Eye (tissue), 1 donor: Measurements from ENCODE around the gene CLSTN1.
A peak's percentile ranks its signal among the peaks of the same experiment; 100 is the strongest.

Experiments used
- DNase-seq: peaks from one replicate; pipeline ENCODE4 v3.0.0-alpha.2; 2015

The CLSTN1 gene

GRCh38 chr1:9823943-9824701 is at the start of gene CLSTN1:
CLSTN1 (minus strand) TSS chr1:9823965; CDS start chr1:9823733, 232 bp downstream.
- DNase-seq = peak; percentile 96

DNA sequence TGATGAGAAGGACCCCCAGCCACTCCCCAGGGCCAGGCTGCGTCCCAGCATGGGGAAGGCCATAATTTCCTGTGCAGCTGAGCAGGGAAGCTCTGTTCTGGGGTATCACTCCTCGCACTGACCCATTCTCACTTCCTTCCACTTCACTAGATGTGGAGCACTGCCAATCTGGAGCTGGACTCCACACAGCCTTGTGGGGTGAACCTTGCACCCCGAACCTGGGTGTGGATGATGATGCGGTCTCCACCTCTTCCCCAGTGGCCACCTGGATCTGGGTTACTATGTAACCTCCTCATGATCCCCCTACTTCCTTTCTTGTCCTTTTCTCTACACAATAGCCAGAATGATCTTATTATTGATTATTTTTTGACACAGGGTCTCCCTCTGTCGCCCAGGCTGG is 49.6 kb upstream of the CLSTN1 start:
- DNase-seq = no peak

DNA sequence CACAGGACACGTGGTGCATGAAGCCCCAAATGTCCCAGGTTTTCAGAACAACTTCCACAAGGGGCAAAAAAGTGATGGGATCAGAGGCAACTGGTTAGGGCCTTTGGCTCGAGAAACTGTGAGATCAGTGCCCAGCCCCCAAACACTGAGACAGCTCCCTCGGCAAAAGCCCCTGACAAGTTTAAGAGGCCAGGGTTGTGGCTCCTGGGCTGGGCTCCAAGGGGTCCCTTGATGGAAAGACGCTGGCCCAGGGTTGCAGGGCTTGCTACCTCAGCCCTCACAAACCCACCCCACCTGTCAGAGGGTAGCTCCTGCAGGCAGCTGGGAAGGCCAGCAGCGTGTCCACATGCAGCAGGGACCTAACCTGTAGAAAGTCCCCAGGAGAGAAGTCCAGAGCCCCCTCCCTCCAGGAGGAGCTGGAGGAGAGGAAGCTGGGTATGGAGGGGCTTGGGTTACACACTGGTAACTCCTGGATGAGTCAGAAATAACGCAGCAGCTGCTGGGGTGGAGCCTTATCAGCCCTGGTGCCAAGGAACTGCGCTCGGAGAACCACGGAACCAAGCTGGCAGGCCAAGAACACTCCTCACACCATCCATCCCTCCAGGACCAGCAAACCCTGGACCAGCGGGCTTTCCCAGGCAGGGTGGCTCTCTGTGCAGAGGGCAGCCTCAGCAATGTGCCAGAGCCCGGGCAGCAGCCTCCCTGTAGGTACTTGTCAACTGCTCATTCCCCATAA is 48.8 kb upstream of the CLSTN1 start:
- no peak for DNase-seq

DNA sequence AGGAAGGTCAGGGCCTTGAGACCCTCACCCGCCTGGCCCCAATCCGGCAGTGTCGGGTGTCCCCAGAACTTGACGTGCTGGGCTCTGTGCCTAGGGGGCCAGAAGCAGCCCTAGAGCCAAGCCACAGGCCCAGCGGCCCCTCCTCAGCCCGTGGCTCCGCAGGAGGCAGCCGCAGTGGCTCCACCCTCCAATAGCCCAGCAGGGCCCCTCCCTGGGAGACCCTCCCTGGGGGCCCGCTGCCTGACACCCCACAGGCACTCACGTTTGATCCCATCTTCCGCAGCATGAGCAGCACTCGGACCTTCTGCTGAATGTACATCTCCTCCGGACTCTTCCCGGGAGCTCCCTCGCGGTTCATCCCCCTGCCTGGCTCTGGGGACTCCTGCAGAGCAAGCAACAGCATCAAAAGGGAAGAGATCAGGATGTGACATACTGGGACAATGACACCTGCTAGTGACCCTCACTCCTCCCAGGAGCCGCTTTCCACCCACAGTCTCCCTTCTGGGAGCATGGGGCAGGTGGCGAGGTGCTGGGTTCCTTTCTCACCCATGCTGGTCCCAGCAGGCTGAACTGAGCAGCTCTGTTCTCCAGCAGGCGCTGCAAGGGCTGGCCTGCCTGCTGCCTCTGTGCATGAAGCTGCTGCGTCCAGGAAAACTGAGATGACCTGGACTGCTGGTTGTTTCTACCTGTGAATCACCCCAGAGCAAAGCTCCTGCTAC is 48.1 kb upstream of the CLSTN1 start:
- no peak for DNase-seq

DNA sequence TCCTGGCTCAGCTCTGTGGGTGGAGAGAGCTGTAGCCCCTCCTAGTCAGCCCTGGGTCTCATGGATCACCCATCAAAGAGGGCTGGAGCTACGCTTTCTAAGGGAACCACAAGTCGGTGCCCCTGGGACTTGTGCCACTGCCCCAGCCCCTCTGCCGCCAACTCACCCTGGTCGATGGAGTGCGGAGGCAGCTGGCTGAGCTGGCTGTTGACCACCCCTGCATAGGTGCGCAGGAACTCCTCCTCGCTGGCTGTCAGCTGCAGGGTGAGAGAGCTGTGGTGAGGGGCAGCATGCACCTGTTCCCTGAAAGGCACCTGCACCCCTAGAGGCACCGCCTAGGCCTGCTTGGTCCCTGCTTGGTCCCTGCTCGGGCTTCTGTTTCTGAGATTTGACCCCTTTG is 47.3 kb upstream of the CLSTN1 start:
- DNase-seq = no peak

DNA sequence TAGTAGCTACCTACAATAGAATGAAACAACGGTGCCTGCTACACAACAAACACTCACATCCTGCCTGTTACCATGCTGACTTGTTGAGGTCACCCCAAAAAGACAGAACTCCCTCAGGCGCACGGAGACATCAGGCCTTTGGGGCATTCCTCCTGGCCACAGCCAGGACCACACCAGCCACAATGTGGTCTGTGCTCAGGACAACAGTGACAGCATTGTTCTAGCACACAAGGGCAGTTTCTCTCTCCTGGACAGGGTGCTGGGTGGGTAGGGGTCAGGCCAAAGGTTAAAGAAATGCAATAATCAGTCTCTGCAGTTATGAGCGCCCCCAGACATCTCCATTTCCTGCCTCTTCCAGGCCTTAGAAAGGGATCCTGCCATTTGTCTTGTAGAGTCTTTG is 46.8 kb upstream of the CLSTN1 start:
- DNase-seq = no peak

DNA sequence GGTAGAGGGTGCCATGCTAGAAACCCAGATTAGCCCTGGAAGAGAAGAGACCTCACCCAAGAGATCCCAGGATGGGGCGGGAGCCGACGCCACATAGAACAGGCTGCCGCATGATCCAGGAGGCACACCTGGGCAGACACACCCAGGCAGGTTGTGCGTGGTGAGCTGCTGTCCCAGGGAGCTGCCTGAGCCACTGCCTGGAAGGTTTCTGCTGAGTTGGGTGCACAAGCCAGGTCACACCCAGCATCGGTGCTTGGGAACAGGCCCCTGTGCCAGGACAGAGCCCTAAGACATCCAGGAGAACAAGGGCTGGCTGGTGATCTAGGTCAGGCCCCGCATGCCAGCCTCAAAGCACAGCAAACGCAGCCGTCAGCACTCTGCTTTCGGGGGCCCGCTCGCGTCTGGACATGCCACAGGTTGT is 46.1 kb upstream of the CLSTN1 start:
- no peak for DNase-seq

DNA sequence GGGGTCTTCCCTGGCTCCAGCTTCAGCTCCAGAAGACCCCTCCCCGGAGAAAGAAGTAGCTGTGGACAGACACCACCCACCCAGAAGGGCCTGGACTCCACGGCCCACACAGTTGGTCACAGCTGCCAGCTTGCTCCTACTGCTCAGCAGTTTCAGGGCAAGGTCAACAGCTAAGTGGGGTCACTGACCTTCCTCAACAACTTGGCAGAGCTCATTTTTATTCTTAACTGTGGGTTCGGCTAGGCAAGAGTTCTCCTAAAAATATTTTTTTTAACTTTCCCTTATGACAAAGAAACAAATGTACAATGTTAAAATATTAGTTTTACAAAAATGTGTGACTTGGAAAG is 44.5 kb upstream of the CLSTN1 start:
- DNase-seq = no peak

GRCh38 chr1:9867408-9868243 is 43.9 kb upstream of the CLSTN1 start:
- peak; percentile 93 for DNase-seq

DNA sequence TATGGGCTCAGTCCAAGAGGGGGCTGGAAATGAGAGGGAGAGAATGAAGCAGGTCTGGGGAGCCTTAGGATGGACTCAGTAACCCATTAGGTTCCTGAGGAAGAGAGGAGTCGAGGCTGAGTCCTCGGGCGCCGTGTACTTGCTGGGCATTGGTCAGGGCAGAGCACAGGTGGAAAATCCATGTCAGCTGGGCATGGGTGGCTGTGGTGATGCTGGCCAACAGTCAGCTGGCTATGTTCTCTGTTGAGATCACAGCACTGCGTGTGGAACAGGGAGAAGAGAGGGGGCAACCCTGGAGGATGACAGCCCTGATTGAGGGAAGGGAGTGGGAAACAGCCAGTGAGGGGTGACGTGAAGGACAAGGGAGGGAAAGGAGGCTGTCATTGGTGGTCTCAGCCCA is 43.1 kb upstream of the CLSTN1 start:
- DNase-seq = no peak

DNA sequence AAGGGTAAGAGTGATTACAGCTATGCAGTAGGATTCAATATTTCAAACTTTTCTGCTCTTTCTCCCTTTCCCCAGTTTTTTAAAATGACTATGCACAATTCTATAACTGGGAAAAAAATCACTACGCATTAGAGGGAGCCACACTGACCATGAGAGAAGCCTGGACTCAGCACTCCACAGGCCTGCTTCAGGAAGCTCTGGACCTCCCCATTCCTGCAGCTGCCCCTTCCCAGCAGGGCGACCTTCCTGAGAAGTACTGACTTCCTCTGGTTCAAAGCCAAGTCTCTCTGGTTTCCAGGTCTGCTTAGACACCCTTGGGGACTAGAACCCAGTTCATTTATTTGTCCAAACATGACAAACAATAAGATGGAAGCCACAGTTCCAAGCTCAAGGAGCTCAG is 42.0 kb upstream of the CLSTN1 start:
- no peak for DNase-seq

DNA sequence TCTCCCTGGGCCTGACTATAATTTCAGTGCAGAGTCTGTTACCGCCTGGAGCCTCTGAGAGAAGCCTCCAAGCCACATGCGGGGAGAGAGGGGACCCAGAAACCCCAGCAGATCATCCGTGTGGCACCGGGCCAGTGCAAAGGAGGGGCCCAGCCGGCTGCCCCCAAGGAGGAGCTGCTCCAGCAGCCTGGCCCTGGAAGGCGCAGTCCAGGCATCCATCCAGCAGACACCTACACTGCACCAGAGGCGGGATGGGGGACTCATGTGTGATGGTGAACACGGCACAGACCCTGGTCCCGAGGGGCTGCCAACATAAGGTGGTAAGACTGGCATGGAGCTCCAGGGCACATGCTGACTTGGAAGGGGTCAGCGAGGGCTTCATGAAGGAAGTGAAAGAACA is 39.6 kb upstream of the CLSTN1 start:
- no peak for DNase-seq

DNA sequence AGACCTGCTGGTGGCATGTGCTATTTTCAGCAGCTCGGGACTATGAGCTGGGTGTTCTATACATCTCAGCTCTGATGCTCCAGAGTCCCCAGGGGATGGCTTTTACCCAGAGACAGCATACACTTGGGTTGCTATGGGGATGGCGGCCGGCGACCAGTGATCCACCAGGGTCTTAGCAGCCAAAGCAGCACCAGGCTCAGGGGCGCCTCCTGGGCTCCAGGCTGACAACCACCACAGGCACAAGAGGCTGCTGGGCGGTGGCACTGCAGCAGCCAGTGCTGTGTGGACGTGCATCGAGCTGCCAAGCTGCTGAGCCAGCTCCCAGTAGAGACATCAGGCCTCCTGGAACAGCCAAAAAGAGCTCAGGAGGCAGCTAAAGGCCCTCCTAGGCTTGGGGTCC is 37.6 kb upstream of the CLSTN1 start:
- no peak for DNase-seq

- no peak for DNase-seq
These were observed 37.1 kb upstream of the CLSTN1 start for GRCh38 chr1:9860887-9861286.

GRCh38 chr1:9859281-9860014 is 35.7 kb upstream of the CLSTN1 start:
- no peak for DNase-seq

DNA sequence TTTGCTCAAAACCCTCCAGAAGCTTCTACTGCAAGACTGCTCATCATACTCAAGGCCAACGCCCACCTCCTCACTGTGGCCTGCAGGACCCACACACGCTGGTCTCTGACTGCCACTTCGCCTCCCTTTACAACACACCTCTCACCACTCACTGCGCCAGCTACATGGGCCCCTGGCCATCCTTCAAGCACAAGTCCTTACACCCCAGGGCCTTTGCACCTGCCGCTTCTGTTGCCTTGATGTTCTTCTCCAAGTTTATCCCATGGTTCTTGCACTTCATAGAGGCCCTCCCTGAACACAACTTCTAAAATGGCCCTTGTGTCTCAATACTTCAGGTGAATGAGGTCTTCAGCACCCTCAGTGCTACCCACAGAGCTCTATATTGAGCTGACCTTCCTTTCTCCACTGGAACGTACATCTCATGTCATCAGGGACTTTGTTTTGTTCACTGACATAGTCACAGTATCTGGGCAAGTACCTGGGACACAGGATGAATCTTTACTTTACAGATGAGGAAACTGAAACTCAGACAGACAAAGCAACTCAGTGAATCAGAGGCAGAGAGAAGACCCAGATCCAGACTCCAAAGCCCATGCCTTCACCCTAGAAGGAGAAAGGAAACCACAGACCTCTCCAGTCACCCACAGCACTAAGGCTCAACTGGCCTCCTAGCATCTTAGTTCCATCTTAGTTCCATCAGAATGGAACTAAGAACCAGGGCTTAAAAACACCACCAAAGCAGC is 34.7 kb upstream of the CLSTN1 start:
- no peak for DNase-seq

DNA sequence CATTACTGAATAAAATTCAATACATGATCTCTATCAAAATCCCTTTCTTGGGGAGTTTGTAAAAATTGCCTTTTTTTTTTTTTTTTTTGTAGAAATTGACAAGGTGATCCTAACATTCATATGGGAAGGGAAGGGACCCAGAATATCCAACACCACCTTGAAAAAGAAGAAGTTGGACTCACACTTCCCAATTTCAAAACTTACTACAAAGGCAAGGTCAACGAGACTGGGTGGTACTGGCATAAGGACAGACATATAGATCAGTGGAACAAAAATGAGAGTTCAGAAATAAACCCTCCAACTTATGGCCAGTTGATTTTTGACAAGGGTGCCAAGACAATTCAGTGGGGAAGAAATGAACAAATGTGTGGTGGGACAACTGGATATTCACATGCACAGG is 31.4 kb upstream of the CLSTN1 start:
- no peak for DNase-seq

DNA sequence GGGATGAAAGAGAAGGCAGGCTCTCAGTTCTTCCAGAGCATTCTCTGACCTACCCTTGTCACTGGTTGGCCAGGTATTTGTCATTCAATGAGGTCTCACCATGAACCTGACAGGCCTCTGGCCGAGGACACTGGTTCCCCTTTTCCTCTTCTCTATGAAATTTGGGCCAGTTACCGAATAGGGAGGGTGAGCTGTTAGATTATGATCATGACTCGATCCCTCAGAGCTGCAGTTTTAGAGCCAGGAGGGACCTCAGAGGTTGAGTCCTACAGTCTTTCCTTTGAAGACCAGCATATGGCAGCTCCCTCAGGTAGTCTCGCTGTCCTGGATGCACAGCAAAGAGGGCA is 29.5 kb upstream of the CLSTN1 start:
- no peak for DNase-seq

DNA sequence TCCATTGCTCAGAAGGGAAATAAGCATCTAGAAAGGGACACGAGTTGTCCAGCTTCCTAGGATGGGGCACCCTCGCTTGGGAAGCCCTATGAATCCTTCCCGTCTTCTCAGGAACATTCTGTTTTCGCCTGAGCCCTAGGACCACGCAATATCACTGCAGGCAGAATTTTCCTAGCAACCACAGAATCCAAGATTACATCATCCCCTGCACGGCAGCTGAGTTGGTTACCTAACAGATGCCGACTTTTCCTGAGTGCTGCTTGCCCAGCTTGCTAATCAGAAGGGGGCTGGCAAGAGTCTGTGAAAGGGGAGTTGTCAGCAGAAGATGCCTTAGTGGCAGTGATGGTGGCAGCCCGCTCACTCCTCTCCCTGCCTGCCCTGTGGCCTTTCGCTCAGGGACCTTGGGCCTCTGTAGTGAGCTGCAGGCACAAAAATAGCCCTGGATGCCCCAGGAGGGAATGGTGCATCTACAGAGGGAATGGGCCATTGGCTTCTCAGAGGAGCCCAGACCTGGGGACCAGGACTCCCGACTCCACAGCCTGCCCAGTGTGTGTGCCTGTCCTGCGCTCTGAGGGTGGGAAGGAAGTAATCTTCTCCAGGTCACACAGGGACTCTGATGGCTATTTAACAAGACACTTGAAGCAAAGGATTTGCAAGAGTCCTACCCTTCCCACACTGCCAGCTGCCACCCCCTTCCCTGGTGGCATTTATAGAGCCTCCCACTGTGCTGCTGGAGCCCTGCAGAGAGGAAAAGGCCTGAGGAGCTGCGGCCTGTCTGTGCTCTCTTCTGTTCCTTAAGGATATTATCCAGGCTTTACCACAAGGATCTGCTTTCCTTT is 28.9 kb upstream of the CLSTN1 start:
- DNase-seq = peak; percentile 34

- DNase-seq = no peak
These were observed 28.2 kb upstream of the CLSTN1 start for GRCh38 chr1:9852004-9852403.
